GM19463 (cell line): ENCODE results near the gene MYO1E.

Source experiments
- ATAC-seq: cut with Tn5 transposase; IDR thresholded peaks from one replicate; pipeline ENCODE4 v1.9.1; 2021; ENCODE audit warnings: mild to moderate bottlenecking, moderate library complexity; ENCODE audit not compliant: unreplicated experiment

The MYO1E gene

GRCh38 chr15:59104912-59105732 is 267.5 kb downstream of the MYO1E start, which contains the start of gene CCNB2:
TSS of gene CCNB2 (plus strand) at chr15:59105146. CDS start at chr15:59105269, 123 bp downstream.
- ATAC-seq, result peak; percentile 98

- peak; percentile 28 for ATAC-seq
Measured at GRCh38 chr15:59104602-59104911, 268.1 kb downstream of the MYO1E start.

GRCh38 chr15:59099162-59099685 is 273.4 kb downstream of the MYO1E start:
- ATAC-seq, result no peak

- no peak for ATAC-seq
Measured at GRCh38 chr15:59096429-59096828, 276.2 kb downstream of the MYO1E start.

- no peak for ATAC-seq
Measured at GRCh38 chr15:59094077-59094476, 278.6 kb downstream of the MYO1E start.

- ATAC-seq, result no peak
Measured at GRCh38 chr15:59087731-59088130, 284.9 kb downstream of the MYO1E start.
